Caco-2 (cell line): Measurements from ENCODE around the gene LY6G5B. TPM values are rescaled to one million over a fixed set of nuclear protein-coding genes. Genes with fewer than 3 reads are reported as not detected.
A peak's percentile ranks its signal among the peaks of the same experiment; 100 is the strongest.

ENCODE experiments used
- BruUV-seq: library from RNA; stranded (reverse); fragments of 400-500 nt; replicated peaks from 2 replicates; lab custom pipeline; 2021; lab: Mats Ljungman, UMichigan
- CTCF ChIA-PET: fragments of 300-600 bp; sonication (Branson Sonifier 250); formaldehyde crosslinking; loops from one replicate; lab custom pipeline; 2022; ENCODE audit warnings: antibody characterized with exemption; lab: Charles Lee
- POLR2A ChIA-PET: fragments of 300-600 bp; sonication (Branson Sonifier 250); formaldehyde crosslinking; loops from one replicate; lab custom pipeline; 2022; ENCODE audit warnings: antibody characterized with exemption; lab: Charles Lee
- DNase-seq, 2 experiments: peaks; one replicate each; pipeline versions ENCODE4 v3.0.0 to v3.0.0-alpha.2; 2020 to 2022
- H3K27me3 ChIP-seq: replicated peaks from 2 replicates; pipeline ENCODE4 v1.6.0; 2011; ENCODE audit warnings: low read length; ENCODE audit not compliant: control insufficient read depth, insufficient read depth
- H3K36me3 ChIP-seq: 2 replicates; pipeline ENCODE4 v1.5.1; 2011; ENCODE audit warnings: low read length; ENCODE audit not compliant: control insufficient read depth, insufficient read depth
- H3K4me1 ChIP-seq: fragments of 250-450 bp; sonication (Bioruptor Pico); 2 replicates; pipeline ENCODE4 v1.5.1; 2020; ENCODE audit warnings: mild to moderate bottlenecking
- H3K4me3 ChIP-seq: 2 replicates; pipeline ENCODE4 v1.5.1; 2011; ENCODE audit warnings: low read depth, mild to moderate bottlenecking, control low read depth, low read length
- H3K9me3 ChIP-seq: fragments of 250-450 bp; sonication (Bioruptor Pico); 2 replicates; pipeline ENCODE4 v1.5.1; 2020; ENCODE audit warnings: mild to moderate bottlenecking, moderate library complexity
- H3K27ac Mint-ChIP-seq: one replicate; pipeline ENCODE4 v1.8.0; 2022; ENCODE audit warnings: mixed read lengths; ENCODE audit not compliant: unreplicated experiment
- H3K27me3 Mint-ChIP-seq: one replicate; pipeline ENCODE4 v1.8.0; 2022; ENCODE audit warnings: mixed read lengths; ENCODE audit not compliant: insufficient read depth, unreplicated experiment
- H3K36me3 Mint-ChIP-seq: one replicate; pipeline ENCODE4 v1.8.0; 2022; ENCODE audit warnings: mild to moderate bottlenecking, mixed read lengths; ENCODE audit not compliant: insufficient read depth, unreplicated experiment
- H3K4me1 Mint-ChIP-seq: one replicate; pipeline ENCODE4 v1.8.0; 2022; ENCODE audit warnings: low read depth, mixed read lengths; ENCODE audit not compliant: unreplicated experiment
- H3K4me3 Mint-ChIP-seq: one replicate; pipeline ENCODE4 v1.8.0; 2022; ENCODE audit warnings: mild to moderate bottlenecking, moderate library complexity, mixed read lengths; ENCODE audit not compliant: unreplicated experiment
- H3K9me3 Mint-ChIP-seq: one replicate; pipeline ENCODE4 v1.8.0; 2022; ENCODE audit warnings: mixed read lengths; ENCODE audit not compliant: unreplicated experiment
- intact Hi-C: fragments of 100-400 bp; cut with micrococcal nuclease; formaldehyde crosslinking; loops from one replicate; pipeline ENCODE4 v1.10.0; 2022; ENCODE audit not compliant: unreplicated experiment
- total RNA-seq: library from RNA; stranded (reverse); gene quantifications from 2 replicates; pipeline ENCODE4 v1.2.3, GENCODE V29; 2022
- TF ChIP-seq, protein P1 (sequence below), 2 experiments: fragments of 200-600 bp in 1 of 2; IDR thresholded peaks; 1 replicate in 1 of 2; 2 replicates in 1 of 2; pipeline versions ENCODE4 v1.5.1 to v1.8.0; 2011 to 2022; ENCODE audit warnings: antibody characterized with exemption in 1 of 2, control low read depth in 1 of 2, inconsistent platforms in 1 of 2, low read depth in 1 of 2, low read length in 1 of 2, mild to moderate bottlenecking in 1 of 2, moderate library complexity in 1 of 2; ENCODE audit not compliant: insufficient read depth in 1 of 2, severe bottlenecking in 1 of 2, unreplicated experiment in 1 of 2

LY6G5B gene
- total RNA-seq, 1 experiment from 2014 or later: 17.5 TPM

DNA sequence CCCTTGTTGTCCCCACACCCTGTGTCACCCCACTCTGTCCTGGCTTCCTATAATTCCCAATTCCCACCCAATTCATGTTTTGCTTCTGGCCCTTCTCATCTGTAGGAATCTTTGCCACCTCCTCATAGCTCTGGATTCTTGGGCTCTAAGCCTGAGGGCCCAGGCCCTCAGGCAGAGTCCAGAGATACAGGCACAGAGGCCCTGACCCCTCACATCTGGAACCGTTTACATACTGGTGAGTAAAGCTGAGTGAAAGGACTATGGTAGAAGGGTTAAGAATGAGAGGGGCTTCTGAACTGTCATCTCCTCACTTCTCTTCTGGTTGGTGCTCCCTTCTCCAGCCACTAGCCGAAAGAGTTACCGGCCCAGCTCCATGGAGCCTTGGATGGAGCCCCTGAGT, 35.6 kb upstream of the LY6G5B start:
- peaks cover 4% of the 10 kb centered on the region for H3K36me3 ChIP-seq
- Mint-ChIP-seq H3K36me3 (peaks cover 99% of the 10 kb centered on the region), H3K4me3 (no peak overlapping the region), H3K9me3 (no peaks in the 10 kb centered on the region), H3K27me3 (no peaks in the 10 kb centered on the region), H3K27ac (peak overlapping the region; percentile 39), H3K4me1 (no peaks in the 10 kb centered on the region)
- no peaks in the 10 kb centered on the region for H3K9me3 ChIP-seq
- no peak for DNase-seq
- intact Hi-C loops: no loop called here
- H3K27me3 ChIP-seq: no peaks in the 10 kb centered on the region
- TF ChIP-seq, protein P1, sequence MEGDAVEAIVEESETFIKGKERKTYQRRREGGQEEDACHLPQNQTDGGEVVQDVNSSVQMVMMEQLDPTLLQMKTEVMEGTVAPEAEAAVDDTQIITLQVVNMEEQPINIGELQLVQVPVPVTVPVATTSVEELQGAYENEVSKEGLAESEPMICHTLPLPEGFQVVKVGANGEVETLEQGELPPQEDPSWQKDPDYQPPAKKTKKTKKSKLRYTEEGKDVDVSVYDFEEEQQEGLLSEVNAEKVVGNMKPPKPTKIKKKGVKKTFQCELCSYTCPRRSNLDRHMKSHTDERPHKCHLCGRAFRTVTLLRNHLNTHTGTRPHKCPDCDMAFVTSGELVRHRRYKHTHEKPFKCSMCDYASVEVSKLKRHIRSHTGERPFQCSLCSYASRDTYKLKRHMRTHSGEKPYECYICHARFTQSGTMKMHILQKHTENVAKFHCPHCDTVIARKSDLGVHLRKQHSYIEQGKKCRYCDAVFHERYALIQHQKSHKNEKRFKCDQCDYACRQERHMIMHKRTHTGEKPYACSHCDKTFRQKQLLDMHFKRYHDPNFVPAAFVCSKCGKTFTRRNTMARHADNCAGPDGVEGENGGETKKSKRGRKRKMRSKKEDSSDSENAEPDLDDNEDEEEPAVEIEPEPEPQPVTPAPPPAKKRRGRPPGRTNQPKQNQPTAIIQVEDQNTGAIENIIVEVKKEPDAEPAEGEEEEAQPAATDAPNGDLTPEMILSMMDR (IDR thresholded peaks at IDR 0.05; ENCODE audit: insufficient read depth in 1 of 2, low read depth in 1 of 2, low read length in 1 of 2, severe bottlenecking in 1 of 2, unreplicated experiment in 1 of 2): no peak
- ChIA-PET CTCF (no interaction called here), POLR2A (interaction anchor here (0.6 kb wide), 1 partner anchor 90 kb away, joined by 4 read pairs; no protein-coding TSS in a partner anchor)
- no peak overlapping the region for H3K4me3 ChIP-seq
- BruUV-seq: no TSS peak
- no peaks in the 10 kb centered on the region for H3K4me1 ChIP-seq

DNA sequence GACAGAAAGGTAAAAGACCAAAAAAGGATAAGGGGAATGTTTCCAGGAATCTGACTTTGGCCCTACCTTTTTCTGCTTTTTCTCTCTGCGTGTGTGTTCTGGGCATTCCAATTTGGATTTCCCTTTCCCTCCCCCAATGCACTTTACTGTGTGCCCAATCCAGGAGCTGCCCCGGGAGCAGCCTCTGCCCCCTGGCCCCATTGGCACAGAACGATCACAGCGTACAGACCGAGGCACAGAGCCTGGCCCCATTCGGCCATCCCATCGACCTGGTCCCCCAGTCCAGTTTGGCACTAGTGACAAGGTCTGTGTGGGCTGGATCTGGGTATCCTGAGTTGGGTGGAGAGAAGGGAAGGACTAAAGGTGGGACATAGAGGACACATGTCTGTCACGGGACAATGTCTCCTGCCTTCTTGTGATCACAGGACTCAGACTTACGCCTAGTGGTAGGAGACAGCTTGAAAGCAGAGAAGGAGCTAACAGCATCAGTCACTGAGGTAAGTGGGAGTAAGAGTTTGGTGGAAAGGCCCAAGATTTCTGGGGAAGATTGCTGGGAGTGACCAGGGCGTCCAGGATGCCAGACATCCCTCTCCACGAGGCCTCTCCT, 34.7 kb upstream of the LY6G5B start:
- Histone ChIP-seq H3K27me3 (no peaks in the 10 kb centered on the region), H3K9me3 (no peaks in the 10 kb centered on the region), H3K36me3 (peaks cover 5% of the 10 kb centered on the region), H3K4me1 (no peaks in the 10 kb centered on the region), H3K4me3 (no peak overlapping the region)
- no TSS peak for BruUV-seq
- no peaks in the 10 kb centered on the region for H3K27me3 Mint-ChIP-seq
- intact Hi-C loops: no loop called here
- H3K9me3 Mint-ChIP-seq: no peaks in the 10 kb centered on the region
- ChIA-PET CTCF (interaction anchor here (0.6 kb wide), 1 partner anchor 255 kb away, joined by 3 read pairs; no protein-coding TSS in a partner anchor), POLR2A (interaction anchor here (0.6 kb wide), 1 partner anchor 54 kb away, joined by 3 read pairs; no protein-coding TSS in a partner anchor)
- H3K27ac Mint-ChIP-seq: no peak overlapping the region
- H3K4me1 Mint-ChIP-seq: no peaks in the 10 kb centered on the region
- TF ChIP-seq, protein P1 (IDR thresholded peaks at IDR 0.05; ENCODE audit: insufficient read depth in 1 of 2, low read depth in 1 of 2, low read length in 1 of 2, severe bottlenecking in 1 of 2, unreplicated experiment in 1 of 2): no peak
- H3K4me3 Mint-ChIP-seq: no peak overlapping the region
- H3K36me3 Mint-ChIP-seq: peaks cover 99% of the 10 kb centered on the region
- DNase-seq: no peak

DNA sequence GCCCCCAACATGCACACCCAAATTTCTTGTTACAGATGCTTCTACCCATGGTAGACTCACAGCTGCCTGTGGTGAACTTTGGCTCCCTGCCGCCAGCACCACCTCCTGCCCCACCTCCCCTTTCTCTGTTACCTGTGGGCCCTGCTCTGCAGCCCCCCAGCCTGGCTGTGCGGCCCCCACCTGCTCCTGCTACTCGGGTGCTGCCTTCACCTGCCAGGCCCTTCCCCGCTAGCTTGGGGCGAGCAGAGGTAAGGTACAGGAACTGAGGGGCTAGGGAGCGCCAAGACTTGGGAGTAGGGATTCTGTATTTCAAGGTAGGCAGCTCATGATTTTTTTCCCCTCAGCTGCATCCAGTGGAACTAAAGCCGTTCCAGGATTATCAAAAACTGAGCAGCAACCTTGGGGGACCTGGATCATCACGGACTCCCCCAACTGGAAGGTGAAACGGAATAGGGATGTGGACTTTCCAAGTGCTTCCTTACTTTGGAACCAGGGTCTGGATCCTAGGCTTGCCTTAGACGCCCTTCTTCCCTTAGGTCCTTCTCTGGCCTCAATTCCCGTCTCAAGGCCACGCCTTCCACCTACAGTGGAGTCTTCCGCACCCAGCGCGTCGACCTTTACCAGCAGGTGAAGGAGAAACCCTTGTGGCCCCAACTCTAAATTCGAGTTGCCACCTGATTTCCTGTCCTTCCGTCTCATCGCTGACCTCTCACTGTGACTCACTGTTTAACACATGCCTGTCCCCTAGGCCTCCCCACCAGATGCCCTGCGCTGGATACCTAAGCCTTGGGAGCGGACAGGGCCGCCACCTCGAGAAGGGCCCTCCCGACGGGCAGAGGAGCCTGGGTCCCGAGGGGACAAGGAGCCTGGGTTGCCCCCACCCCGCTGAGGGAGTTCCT, 32.8 kb upstream of the LY6G5B start:
- Histone ChIP-seq H3K9me3 (no peaks in the 10 kb centered on the region), H3K4me1 (no peaks in the 10 kb centered on the region), H3K36me3 (peaks cover 8% of the 10 kb centered on the region), H3K4me3 (no peak overlapping the region), H3K27me3 (no peaks in the 10 kb centered on the region)
- Mint-ChIP-seq H3K27ac (peak overlapping the region; percentile 67), H3K4me3 (no peak overlapping the region), H3K27me3 (no peaks in the 10 kb centered on the region), H3K36me3 (peaks cover 95% of the 10 kb centered on the region), H3K4me1 (no peaks in the 10 kb centered on the region), H3K9me3 (no peaks in the 10 kb centered on the region)
- intact Hi-C loops: no loop called here
- DNase-seq: no peak
- TF ChIP-seq, protein P1 (IDR thresholded peaks at IDR 0.05; ENCODE audit: insufficient read depth in 1 of 2, low read depth in 1 of 2, low read length in 1 of 2, severe bottlenecking in 1 of 2, unreplicated experiment in 1 of 2): no peak
- ChIA-PET CTCF (interaction anchor here (0.6 to 1.0 kb wide), 2 partner anchors 24 to 141 kb away, joined by 3 to 4 read pairs; partner anchors contain the start of gene C6orf47), POLR2A (interaction anchor here (1.0 kb wide), 1 partner anchor 19 kb away, joined by 4 read pairs; the partner anchor contains the start of gene APOM)
- BruUV-seq: TSS peak; percentile 18
